ENCODE measurements around the gene FAM13A.
"Not testable (repeated sequence)": the region's sequence is repeated elsewhere in the genome, so short reads cannot be mapped to it uniquely, and the experiment has no call there.

Gene FAM13A

GRCh38 chr4:88911246-88912212 is 145.5 kb downstream of the FAM13A start:
- FAIRE-seq (no peak), DNase-seq (ENCODE audit: insufficient read length, low spot score) (no peak)

DNA sequence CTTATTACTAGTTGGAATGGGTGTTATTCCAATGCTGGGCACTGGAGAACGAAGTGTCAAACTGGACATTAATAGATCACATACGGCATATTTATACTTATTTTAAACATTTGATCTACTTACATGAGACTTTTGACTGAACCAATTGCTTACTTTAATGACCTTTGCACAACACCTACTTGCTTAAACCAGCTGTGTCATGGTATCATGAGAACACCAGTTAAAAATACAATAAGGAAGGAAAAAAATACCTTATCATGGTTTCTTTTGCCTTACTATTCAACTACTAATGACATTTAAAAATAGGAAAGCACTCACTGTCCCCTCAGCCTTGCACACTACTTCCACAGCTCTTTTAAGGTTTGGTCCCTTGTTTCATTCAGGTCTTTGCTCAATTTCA is 146.9 kb downstream of the FAM13A start:
- FAIRE-seq (no peak), DNase-seq (ENCODE audit: insufficient read length, low spot score) (no peak)

DNA sequence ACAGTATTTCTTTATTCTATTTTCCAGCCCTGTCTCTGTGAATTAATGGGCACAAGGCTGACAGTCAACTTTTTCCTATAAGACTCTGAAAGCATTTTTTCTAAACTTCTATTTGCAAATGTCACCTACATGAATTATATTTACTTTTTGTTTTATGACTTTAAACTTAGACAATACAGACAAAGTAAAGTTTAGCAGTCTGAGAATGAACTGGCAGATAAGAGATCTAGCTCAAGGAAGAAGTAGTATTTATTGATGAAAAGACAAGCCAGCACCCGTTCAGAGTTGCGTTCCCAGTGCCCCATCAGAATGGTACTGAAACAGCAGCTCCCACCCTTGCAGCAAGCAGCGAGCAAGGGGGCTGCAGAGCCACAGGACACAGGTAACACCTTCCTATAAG is 148.5 kb downstream of the FAM13A start:
- FAIRE-seq (no peak), DNase-seq (ENCODE audit: insufficient read length, low spot score) (no peak)

DNA sequence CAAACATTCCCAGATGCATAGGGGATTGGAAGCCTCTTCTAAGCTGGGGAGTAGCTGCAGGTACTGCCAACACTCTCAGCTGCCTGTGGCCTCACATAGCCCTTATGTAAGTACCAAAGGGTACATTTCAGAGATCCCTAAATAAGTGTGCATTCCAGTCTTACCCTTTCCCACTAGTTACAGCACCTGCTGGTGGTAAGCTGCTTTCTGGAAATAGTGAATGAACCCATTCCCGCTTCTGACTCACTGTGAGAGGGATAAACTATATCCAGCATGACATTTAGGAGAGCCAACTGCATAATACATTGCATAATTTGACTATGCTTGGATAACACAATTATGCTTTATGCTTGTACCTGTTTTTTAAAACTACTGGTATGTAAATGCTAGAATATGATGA is 149.0 kb downstream of the FAM13A start:
- DNase-seq (ENCODE audit: insufficient read length, low spot score) (no peak), FAIRE-seq (no peak)

- DNase-seq (ENCODE audit: insufficient read length, low spot score) = no peak
- FAIRE-seq = no peak
Observed at GRCh38 chr4:88907478-88907877, 149.5 kb downstream of the FAM13A start.

DNA sequence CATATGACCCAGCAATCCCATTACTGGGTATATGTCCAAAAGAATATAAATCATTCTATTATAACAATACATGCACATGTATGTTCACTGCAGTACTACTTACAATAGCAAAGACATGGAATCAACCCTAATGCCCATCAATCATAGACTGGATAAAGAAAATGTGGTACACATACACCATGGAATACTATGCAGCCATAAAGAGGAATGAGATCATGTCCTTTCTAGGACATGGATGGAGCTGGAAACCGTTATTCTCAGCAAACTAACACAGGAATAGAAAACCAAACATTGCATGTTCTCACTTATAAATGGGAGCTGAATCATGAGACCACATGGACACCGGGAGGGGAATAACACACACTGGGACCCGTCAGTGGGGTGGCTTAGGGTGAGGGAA is 152.7 kb downstream of the FAM13A start:
- not testable (repeated sequence) for FAIRE-seq

GRCh38 chr4:88900432-88900831 is 156.6 kb downstream of the FAM13A start:
- no peak for DNase-seq (ENCODE audit: insufficient read length, low spot score)
- FAIRE-seq = no peak

More for the DNA sequence above, 152.7 kb downstream of the FAM13A start:
- DNase-seq (ENCODE audit: insufficient read length, low spot score) = not testable (repeated sequence)

DNA sequence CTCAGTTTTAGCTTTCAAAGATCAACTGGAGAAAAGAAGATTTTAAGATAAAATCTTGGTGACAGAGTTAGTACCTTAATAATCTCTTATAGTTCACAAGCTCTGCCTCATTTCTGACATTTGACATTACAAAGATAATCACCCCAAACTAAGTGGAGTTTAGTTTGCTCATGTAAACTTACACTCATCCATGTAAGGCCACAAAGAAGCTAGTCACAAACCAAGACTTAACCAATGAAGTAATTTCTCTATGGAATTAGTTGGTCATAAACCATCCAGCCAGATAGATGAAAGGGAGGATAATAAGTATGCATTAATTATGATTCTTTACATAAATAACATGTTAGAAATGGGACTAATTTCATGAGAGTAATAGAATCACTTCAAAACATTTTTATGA is 159.2 kb downstream of the FAM13A start:
- DNase-seq (ENCODE audit: insufficient read length, low spot score) (no peak), FAIRE-seq (no peak)

DNA sequence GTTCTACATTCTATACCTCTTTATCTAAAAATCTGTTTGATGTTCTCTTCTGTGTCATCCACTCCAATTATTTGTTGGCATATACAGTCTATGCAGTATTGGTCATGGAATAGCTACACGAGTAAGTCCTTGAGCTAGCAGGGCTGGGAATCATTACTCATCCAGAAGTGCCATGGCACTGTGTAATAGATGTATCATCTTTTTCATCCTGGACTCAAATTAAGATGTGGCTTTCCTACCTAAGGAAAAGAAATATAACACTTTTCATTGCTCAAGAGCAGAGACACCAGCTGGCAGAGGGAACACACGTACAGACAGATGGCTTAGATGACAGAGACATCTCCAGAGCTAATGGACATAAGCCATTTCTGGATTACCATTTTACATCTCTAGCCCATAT is 159.8 kb downstream of the FAM13A start:
- no peak for FAIRE-seq

GRCh38 chr4:88893961-88894360 is 163.0 kb downstream of the FAM13A start:
- FAIRE-seq (no peak), DNase-seq (ENCODE audit: insufficient read length, low spot score) (no peak)

More for the DNA sequence above, 159.8 kb downstream of the FAM13A start:
- DNase-seq (ENCODE audit: insufficient read length, low spot score) = no peak

DNA sequence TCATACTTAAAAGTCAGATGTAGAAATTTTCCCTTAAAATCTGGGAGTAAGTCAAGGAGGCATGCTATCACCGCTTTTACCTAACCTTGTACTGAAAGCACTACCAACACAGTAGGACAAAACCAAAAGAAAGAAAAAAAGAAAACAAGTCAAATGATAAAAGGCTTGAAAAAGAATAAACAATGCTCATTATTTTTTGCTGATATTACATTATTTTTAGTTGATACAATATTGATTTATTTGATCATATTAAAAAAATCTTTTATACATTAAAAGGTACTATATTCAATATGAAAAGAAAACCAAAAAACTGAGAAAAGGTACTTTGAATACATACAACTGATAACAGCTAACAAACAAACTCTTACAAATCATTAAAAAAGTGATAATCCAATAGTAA is 164.3 kb downstream of the FAM13A start:
- DNase-seq (ENCODE audit: insufficient read length, low spot score) (no peak), FAIRE-seq (no peak)

GRCh38 chr4:88891636-88892035 is 165.3 kb downstream of the FAM13A start:
- no peak for FAIRE-seq
- DNase-seq (ENCODE audit: insufficient read length, low spot score) = no peak

- not testable (repeated sequence) for DNase-seq (ENCODE audit: insufficient read length, low spot score); FAIRE-seq
Observed at GRCh38 chr4:88887409-88887808, 169.6 kb downstream of the FAM13A start.

DNA sequence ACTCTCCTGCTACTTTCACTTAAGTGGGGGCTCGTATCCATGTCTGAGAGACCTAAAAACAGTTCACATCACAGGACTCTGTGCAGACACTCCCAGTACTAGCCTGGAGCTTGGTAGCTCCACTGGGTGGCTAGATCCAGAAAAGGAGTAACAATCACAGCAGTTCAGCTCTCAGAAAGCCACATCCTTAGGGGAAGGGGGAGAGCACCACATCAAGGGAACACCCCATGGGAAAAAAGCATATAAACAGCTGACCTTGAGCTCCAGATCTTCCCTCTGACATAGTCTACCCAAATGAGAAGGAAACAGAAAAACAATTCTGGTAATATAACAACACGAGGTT is 175.8 kb downstream of the FAM13A start:
- DNase-seq (ENCODE audit: insufficient read length, low spot score) = no peak
- FAIRE-seq = no peak

DNA sequence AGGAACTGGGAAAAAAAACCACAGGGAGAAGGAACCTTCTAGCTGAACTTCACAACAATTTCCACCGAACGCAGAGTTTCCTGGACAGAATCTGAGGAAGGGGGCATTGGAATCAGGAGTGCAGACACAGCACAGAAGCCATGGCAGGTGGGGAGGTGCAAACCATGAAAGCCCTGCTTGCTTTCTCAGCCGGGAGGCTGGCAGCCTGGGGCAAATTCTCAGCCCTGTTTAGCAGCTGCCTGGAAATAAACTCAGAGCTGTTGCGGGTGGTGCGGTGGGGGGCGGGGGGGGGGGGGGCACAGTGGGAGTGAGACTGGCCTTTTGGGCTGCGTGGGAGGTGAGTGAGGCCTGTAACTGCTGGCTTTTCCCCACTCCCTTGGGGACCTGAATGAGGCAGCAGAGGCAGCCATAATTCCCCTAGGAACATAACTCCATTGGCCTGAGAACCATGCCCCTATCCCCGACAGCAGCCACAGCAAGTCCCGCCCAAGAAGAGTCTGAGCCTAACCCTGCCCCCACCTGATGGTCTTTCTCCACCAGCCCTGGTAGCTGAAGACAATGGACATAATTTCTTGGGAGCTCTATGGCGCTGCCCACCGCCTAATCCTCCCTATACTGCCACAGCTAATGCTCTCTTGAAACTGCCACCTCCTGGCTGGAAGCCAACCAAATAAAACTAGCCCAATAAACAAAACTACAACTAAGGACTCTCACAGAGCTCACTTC is 176.3 kb downstream of the FAM13A start:
- FAIRE-seq (no peak), DNase-seq (ENCODE audit: insufficient read length, low spot score) (no peak)

GRCh38 chr4:88879991-88880390 is 177.0 kb downstream of the FAM13A start:
- DNase-seq (ENCODE audit: insufficient read length, low spot score) (no peak), FAIRE-seq (no peak)

- no peak for DNase-seq (ENCODE audit: insufficient read length, low spot score)
- no peak for FAIRE-seq
Observed at GRCh38 chr4:88878642-88879041, 178.3 kb downstream of the FAM13A start.

DNA sequence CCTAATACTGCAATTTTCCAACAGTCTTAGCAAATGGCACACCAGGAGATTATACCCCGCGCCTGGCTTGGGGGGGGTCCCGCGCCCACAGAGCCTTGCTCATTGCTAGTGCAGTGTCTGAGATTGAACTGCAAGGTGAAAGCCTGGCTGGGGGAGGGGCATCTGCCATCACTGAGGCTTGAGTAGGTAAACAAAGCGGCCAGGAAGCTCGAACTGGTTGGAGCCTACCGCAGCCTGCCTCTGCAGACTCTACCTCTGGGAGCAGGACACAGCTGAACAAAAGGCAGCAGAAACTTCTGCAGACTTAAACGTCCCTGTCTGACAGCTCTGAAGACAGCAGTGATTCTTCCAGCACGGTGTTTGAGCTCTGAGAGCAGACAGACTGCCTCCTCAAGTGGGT is 186.6 kb downstream of the FAM13A start:
- no peak for DNase-seq (ENCODE audit: insufficient read length, low spot score)
- no peak for FAIRE-seq

DNA sequence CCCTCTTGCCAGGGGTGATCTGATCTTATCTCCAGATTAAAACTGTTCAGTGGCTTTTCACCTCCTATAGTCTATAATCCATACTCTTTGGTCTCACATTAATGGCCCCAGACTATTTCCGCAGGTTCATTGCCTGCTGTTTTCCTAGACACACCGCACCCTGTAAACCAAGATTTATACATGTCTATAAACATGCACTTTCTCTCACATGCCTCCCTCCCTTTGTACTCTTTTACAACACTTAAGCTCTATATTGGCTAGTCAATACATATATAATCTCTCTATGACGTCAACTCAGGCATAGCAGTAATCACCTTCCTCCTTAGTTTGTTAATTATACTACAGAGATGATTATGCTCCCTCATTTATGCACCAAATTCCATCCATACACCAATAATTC is 188.5 kb downstream of the FAM13A start:
- no peak for DNase-seq (ENCODE audit: insufficient read length, low spot score)
- FAIRE-seq = no peak

- FAIRE-seq (no peak), DNase-seq (ENCODE audit: insufficient read length, low spot score) (no peak)
Observed at GRCh38 chr4:88866862-88867550, 190.0 kb downstream of the FAM13A start.

GRCh38 chr4:88865466-88865865 is 191.5 kb downstream of the FAM13A start:
- FAIRE-seq (no peak), DNase-seq (ENCODE audit: insufficient read length, low spot score) (no peak)

All from HTR-8/SVneo (cell line).